ENCODE results near the gene KRTAP5-10.
"Not testable (repeated sequence)": the region's sequence is repeated elsewhere in the genome, so short reads cannot be mapped to it uniquely, and the experiment has no call there.

KRTAP5-10 gene

GRCh38 chr11:71542879-71543777 is 22.2 kb upstream of the KRTAP5-10 start:
- no peak for DNase-seq

- no peak for DNase-seq
Measured at GRCh38 chr11:71543866-71544265, 21.5 kb upstream of the KRTAP5-10 start.

- no peak for DNase-seq
Measured at GRCh38 chr11:71544525-71545214, 20.7 kb upstream of the KRTAP5-10 start.

DNA sequence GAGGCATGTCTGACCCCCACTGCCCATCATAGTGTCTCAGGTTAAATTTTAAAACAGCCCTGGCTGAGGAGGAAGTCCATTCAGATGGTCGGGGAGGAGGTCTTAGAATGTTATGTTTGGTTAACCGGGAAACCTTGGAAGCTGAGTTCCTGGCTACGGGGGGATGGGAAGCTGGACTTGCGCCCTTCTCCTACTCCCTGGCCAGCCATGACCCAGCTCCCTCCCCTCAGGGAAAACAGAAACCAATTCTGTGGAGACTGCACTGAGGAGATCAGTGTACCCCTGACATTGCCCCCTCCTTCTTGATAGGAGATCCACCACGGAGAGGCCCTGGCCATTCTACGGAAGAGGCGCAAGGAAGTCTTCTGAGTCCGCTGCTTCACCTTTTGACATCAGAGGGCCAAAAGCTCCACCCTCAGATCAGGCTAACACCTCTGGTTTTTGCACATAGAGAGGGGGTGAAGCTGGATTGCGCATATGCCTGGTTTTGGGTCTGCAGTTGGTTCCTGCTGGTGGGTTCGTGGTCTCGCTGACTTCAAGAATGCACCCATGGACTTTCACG is 19.9 kb upstream of the KRTAP5-10 start:
- DNase-seq = no peak

DNA sequence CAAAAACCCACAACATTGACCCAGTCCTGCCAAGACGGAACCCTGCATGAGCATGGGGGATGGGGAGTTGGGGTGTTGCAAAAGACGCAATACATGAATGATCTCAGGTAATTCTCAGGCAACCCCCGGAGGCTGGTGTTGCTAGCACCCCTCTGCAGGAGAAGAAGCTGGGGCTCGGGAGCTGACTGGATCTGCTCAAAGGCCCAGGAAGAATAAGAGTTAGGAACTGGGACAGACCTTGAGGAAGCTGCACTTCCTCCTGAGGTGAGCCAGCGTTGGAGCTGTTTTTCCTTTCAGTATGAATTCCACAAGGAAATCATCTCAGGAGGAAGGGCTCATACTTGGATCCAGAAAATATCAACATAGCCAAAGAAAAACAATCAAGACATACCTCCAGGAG is 17.2 kb upstream of the KRTAP5-10 start, which contains the start of gene KRTAP5-9:
Gene KRTAP5-9, plus strand, starts transcription at position 301 of the 400 bp plus-strand sequence. CDS start 238 bp downstream, outside the sequence.
- DNase-seq = no peak

GRCh38 chr11:71548716-71549151 is 16.6 kb upstream of the KRTAP5-10 start:
- no peak for DNase-seq

GRCh38 chr11:71551711-71552110 is 13.7 kb upstream of the KRTAP5-10 start:
- DNase-seq = no peak

- DNase-seq = no peak
Measured at GRCh38 chr11:71554996-71555395, 10.4 kb upstream of the KRTAP5-10 start.

DNA sequence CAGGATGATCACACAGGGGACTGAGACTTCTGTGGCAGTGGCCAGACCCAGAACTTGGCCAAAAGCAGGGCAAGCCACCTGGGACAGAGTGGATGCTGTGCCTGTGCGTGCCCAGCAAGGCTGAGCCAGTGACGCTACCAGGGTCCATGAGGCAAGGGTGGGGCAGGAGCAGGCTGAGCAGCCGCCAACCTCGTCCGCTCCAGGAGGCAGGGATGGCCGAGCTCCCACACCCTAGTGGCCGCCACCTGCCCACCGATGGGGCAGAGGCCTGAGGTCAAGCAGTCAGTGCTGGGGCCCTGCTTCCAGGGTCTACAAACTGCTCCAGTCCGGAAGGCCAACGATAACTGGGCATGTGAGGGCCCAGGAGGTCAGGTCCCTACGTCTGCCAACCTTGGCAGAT is 9.9 kb upstream of the KRTAP5-10 start:
- no peak for DNase-seq

- DNase-seq = no peak
Measured at GRCh38 chr11:71556018-71556417, 9.3 kb upstream of the KRTAP5-10 start.

DNA sequence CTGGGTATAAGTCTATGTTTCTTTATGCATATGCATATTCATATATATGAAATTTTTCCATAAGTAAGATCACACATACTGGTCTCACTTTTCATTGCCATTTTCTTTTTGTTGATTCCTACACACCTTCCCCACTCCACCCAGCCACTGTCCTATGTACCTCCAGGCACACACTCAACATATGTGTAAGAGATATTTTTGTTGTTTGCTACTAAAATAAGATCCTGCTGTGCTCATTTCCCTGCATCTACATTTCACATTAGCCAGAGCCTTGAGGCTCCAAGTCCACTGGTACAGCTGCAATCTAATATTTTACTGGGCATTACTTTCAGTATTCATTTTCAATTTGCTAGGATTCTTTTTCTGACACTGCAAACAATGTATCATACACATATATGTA is 8.1 kb upstream of the KRTAP5-10 start:
- DNase-seq = no peak

- no peak for DNase-seq
Measured at GRCh38 chr11:71558996-71559395, 6.4 kb upstream of the KRTAP5-10 start.

GRCh38 chr11:71562120-71562519 is 3.2 kb upstream of the KRTAP5-10 start:
- DNase-seq = no peak

DNA sequence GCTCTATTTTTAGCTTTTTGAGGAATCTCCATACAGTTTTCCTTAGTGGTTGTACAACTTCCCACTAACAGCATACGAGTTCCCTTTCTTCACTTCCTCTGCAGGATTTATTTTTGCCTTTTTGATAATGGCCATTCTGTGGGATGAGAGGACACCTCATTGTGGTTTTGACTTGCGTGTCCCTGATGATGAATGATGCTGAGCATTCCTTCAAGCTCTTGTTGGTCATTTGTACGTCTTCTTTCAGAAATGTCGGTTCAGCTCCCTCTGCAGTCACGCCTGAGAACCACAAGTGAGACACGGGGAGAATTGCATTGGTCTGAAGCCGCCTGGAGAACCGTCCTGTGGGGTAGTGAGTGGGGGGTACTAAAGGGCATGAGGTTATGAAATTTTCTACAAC is 2.0 kb upstream of the KRTAP5-10 start:
- DNase-seq = no peak

DNA sequence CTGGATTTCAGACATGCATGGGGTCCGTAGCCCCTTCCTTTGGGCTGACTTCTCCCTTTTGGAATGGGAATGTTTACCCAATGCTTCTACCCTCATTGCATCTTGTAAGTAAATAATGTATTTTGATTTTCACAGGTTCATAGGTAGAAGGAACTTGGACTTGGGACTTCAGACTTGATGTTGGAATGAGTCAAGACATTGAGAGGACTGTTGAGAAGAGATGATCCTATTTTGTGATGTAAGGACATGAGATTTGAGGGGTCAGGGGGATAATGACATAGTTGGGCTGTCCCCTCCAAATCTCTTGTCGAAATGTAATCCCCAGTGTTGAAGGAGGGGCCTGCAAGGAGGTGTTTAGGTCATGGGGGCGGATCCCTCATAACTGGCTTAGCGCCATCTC is 933 bp upstream of the KRTAP5-10 start:
- DNase-seq = no peak

GRCh38 chr11:71566081-71566620 is 788 bp downstream of the KRTAP5-10 start:
- DNase-seq = no peak

DNA sequence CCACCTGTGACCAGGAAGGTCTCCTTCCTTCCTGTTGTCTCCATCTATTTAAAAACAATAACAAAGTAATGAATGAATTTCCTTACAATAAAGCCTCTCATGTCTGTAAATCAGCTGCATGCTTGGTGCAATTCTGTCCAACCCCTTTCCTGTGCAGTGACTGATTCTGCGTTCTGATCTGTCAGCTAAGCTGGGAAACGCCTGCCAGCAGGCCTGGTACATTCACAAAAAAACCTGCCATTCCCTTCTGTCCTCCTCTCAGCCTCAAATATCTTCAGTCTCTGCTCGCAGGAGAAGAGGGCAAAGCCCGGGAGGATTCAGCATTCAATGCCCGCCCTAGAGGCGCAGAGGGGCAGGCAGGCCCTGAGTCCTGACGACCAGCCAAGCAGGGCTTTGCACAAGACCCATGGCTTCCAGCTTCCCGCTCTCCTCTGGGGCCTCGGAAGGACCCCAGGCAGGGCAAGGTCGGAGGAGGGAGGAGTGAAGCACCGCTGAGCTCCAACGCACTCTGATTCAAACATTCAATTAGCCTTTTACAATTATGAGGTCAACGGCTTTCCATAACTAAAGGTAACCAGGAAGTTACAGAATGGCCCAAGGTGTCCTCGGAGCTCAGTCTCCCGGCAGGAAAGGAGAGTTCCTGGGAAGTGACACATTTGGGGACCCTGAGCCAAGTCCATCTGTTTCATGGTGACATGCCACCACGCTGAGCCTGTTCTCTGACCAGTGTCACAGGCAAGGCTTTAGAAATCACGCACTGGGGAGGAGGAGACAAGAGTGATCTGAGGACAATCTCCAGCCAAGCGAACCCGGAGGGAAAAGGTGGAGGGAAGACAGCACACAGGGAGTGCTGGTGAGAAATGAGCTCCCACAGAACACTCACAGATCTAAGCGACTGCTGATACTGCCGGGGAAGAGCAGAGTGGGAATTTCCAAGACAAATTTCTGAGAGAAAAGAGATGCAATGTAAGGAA is 1.6 kb downstream of the KRTAP5-10 start:
- not testable (repeated sequence) for DNase-seq

GRCh38 chr11:71567633-71568032 is 2.3 kb downstream of the KRTAP5-10 start:
- DNase-seq = not testable (repeated sequence)

DNA sequence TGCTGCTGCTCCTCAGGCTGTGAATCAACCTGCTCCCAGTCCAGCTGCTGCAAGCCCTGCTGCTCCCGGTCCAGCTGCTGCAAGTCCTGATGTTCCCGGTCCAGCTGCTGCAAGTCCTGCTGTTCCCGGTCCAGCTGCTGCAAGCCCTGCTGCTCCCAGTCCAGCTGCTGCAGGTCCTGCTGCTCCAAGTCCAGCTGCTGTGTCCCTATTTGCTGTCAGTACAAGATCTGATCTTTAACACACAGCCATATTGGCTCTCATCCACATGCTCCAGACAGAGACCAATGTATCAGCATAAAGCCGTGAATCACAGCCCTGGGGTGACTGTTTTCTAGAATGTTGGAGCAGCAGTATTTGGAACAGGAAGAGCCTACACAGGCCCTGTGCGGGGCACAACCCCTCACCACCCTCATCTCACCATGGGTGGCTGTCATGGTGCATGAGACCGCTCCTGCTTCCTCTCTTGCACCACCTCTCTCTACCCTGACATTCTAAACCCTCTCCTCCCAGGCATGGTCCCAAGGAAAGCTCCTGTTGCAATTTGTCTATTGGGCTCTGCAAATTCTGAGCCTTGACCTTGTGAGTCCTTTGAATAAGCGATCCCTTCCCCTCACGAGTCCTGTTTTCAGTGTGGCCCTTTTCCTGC is 3.5 kb downstream of the KRTAP5-10 start:
- DNase-seq = no peak

DNA sequence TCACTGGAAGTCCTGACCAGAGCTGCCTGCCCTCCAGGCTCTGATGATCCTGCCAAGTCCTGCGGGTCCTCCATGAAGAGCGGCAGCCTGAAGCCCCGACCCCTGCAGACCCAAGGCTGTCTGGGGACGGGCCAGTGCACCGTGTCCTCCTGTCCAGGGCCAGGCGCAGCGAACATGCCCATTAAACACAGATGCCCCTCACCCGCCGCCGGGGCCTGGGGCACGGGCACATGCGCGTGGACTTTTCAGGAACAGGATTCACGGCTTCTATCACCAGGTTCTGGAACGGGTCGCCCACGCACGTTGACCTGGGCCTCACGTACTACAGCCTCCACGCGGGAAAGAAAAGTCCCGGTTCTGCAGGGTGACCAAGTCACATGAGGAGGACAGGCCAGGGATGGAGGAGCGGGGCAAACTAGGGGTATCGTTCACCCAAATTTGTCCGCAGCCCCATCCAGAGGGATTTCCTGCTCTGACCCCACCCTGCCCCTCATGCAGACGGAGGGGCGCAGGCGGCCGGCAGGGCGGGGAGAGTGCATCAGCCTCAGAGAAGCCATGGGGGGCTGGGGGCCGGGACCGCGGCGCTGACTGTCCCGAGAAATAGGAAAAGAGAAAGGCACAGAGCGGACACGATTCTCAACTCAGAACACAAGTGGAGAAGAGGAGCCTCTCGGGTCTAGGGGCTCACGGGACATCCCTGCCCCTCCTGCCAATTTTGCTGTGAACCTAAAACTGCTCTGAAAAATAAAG is 5.9 kb downstream of the KRTAP5-10 start:
- DNase-seq = not testable (repeated sequence)

DNA sequence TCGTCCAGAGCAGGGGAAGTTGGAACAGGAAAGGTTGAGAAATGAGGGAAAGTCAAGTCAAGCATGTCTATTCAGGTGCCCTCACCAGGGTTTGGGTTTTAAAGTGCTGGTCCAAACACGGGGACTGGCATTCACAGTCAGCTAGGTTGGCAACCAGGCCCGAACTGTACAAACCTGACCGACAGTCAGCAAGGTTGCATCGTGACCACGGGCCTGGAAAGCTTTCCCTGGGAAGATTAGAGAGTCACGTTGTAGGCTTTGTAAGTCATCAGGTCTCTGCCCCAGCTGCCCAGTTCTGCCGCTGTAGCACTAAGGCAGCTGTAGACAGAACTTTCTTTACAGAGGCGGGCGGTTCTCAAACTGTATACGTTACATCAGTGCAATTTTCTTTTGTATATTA is 7.4 kb downstream of the KRTAP5-10 start:
- DNase-seq = no peak
